Measurements from ENCODE around the gene BRPF1. TPM values are rescaled to one million over a fixed set of nuclear protein-coding genes. Genes with fewer than 3 reads are reported as not detected.

BRPF1 gene
- total RNA-seq, 3 donors from 2014 or later = 14.3 to 23.7 (median 15.6) TPM

DNA sequence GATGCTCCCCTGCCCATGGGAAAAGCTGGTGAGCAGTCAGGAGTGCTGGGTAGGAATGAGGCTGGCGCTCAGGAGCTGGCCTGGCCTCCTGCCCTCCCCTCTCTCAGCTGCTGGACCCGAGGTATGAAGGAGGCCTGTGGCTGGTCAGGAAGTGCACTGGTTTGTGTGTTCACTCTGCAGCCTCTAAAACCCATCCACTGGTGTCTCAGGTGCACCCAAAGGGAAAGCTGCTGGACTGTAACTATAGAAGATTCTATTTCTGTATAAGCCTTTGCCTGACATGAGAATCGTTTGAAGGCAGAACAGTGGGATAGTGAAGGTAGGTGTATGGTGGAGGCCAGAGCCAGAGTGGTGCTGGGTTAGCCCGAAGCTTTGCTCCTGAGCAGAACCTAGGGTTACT, 33.6 kb upstream of the BRPF1 start:
- no peak overlapping the region for H3K4me3 ChIP-seq
- intact Hi-C loops (cut with DNase I, micrococcal nuclease) = no loop called here
- TF ChIP-seq CTCF (IDR thresholded peaks at IDR 0.05) = no peak
- no peaks in the 10 kb centered on the region for H3K36me3 ChIP-seq (ENCODE audit: low read depth)
- no peaks in the 10 kb centered on the region for H3K4me1 ChIP-seq (ENCODE audit: low read depth)
- ATAC-seq (no peak), DNase-seq (no peak)
- H3K9me3 ChIP-seq = no peaks in the 10 kb centered on the region

- no peak for TF ChIP-seq CTCF (IDR thresholded peaks at IDR 0.05)
- H3K4me3 ChIP-seq = no peak overlapping the region
- H3K9me3 ChIP-seq = no peaks in the 10 kb centered on the region
- ATAC-seq = no peak
- intact Hi-C loops (cut with DNase I, micrococcal nuclease) = no loop called here
- DNase-seq = no peak
- no peaks in the 10 kb centered on the region for H3K4me1 ChIP-seq (ENCODE audit: low read depth)
- no peaks in the 10 kb centered on the region for H3K36me3 ChIP-seq (ENCODE audit: low read depth)
Observed at GRCh38 chr3:9698293-9698692, 33.2 kb upstream of the BRPF1 start.

DNA sequence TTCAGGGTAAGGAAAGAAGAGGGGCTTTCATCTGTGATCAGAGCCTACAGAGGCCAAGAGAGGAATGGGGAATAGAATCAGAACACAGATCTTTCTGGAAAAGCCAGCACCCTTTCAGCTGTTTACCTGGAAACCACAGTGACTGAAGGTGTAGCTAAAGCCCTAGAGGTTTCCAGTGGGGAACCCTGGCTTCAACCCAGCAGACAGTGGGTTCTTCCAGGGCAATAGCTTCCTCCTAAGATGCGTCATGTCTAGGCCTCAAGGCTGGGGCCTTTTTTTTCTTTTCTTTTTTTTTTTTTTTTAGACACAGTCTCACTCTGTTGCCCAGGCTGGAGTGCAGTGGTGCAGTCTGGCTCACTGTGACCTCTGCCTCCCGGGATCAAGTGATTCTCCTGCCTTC, 31.0 kb upstream of the BRPF1 start:
- ATAC-seq = no peak
- no peak for DNase-seq
- TF ChIP-seq CTCF (IDR thresholded peaks at IDR 0.05) = no peak
- Histone ChIP-seq H3K36me3 (ENCODE audit: low read depth) (no peaks in the 10 kb centered on the region), H3K4me1 (ENCODE audit: low read depth) (peaks cover 11% of the 10 kb centered on the region), H3K9me3 (no peaks in the 10 kb centered on the region), H3K4me3 (no peak overlapping the region)
- intact Hi-C loops (cut with DNase I, micrococcal nuclease) = no loop called here

DNA sequence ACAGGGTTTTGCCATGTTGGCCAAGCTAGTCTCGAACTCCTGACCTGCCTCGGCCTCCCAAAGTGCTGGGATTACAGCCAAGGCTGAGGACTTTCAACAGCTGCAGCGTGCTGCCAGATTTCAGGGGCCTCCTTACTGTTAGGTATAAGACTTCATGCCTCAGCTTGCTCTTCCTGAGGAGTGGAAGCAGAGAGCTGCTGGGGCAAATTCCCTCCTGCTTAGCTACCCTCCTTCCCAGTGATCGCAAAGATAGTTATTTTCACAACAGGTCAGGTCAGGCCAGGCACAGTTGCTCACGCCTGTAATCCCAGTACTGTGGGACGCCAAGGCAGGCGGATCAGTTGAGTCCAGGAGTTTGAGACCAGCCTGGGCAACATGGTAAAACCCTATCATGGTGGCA, 30.5 kb upstream of the BRPF1 start:
- ATAC-seq (no peak), DNase-seq (no peak)
- TF ChIP-seq CTCF (IDR thresholded peaks at IDR 0.05) = no peak
- H3K36me3 ChIP-seq (ENCODE audit: low read depth) = no peaks in the 10 kb centered on the region
- peaks cover 11% of the 10 kb centered on the region for H3K4me1 ChIP-seq (ENCODE audit: low read depth)
- intact Hi-C loops (cut with DNase I, micrococcal nuclease) = no loop called here
- H3K9me3 ChIP-seq = no peaks in the 10 kb centered on the region
- no peak overlapping the region for H3K4me3 ChIP-seq

- ATAC-seq (no peak), DNase-seq (no peak)
- Histone ChIP-seq H3K36me3 (ENCODE audit: low read depth) (no peaks in the 10 kb centered on the region), H3K4me1 (ENCODE audit: low read depth) (peaks cover 11% of the 10 kb centered on the region), H3K4me3 (no peak overlapping the region), H3K9me3 (no peaks in the 10 kb centered on the region)
- TF ChIP-seq CTCF (IDR thresholded peaks at IDR 0.05) = no peak
- intact Hi-C loops (cut with DNase I, micrococcal nuclease) = no loop called here
Observed at GRCh38 chr3:9701711-9702110, 29.8 kb upstream of the BRPF1 start.

- H3K9me3 ChIP-seq = no peaks in the 10 kb centered on the region
- no peaks in the 10 kb centered on the region for H3K36me3 ChIP-seq (ENCODE audit: low read depth)
- no peak for ATAC-seq
- intact Hi-C loops (cut with DNase I, micrococcal nuclease) = no loop called here
- H3K4me1 ChIP-seq (ENCODE audit: low read depth) = peaks cover 11% of the 10 kb centered on the region
- no peak for DNase-seq
- H3K4me3 ChIP-seq = no peak overlapping the region
- TF ChIP-seq CTCF (IDR thresholded peaks at IDR 0.05) = no peak
Observed at GRCh38 chr3:9703240-9703639, 28.3 kb upstream of the BRPF1 start.
